Epidermal melanocyte (primary cell): Measurements from ENCODE around the gene AHNAK.

Source experiments
- DNase-seq: peaks from one replicate; pipeline ENCODE4 v3.0.0; 2011; ENCODE audit warnings: low spot score; ENCODE audit not compliant: insufficient read length

Gene AHNAK

GRCh38 chr11:62435846-62436660 lies 110.6 kb downstream of the AHNAK start:
- no peak for DNase-seq

GRCh38 chr11:62433904-62434276 lies 112.7 kb downstream of the AHNAK start:
- no peak for DNase-seq

GRCh38 chr11:62433141-62433903 lies 113.3 kb downstream of the AHNAK start:
- no peak for DNase-seq

- no peak for DNase-seq
Observed at GRCh38 chr11:62432695-62433094, 113.9 kb downstream of the AHNAK start.

GRCh38 chr11:62431171-62431901 lies 115.3 kb downstream of the AHNAK start:
- DNase-seq, result no peak

- no peak for DNase-seq
Observed at GRCh38 chr11:62430425-62430824, 116.2 kb downstream of the AHNAK start.

GRCh38 chr11:62428871-62429560 lies 117.6 kb downstream of the AHNAK start:
- no peak for DNase-seq

- no peak for DNase-seq
Observed at GRCh38 chr11:62427630-62428233, 118.9 kb downstream of the AHNAK start.

GRCh38 chr11:62423012-62423411 lies 123.6 kb downstream of the AHNAK start:
- no peak for DNase-seq

GRCh38 chr11:62421996-62422395 lies 124.6 kb downstream of the AHNAK start:
- DNase-seq, result no peak

- no peak for DNase-seq
Observed at GRCh38 chr11:62420882-62421281, 125.7 kb downstream of the AHNAK start.

- no peak for DNase-seq
Observed at GRCh38 chr11:62419943-62420342, 126.7 kb downstream of the AHNAK start.

GRCh38 chr11:62419314-62419929 lies 127.2 kb downstream of the AHNAK start:
- no peak for DNase-seq

GRCh38 chr11:62418733-62419132 lies 127.9 kb downstream of the AHNAK start, which contains the start of gene SCGB1A1:
Gene SCGB1A1 (plus strand): TSS chr11:62419033. CDS start chr11:62419096, 63 bp downstream.
- no peak for DNase-seq

- DNase-seq, result no peak
Observed at GRCh38 chr11:62418136-62418535, 128.5 kb downstream of the AHNAK start.

- DNase-seq, result no peak
Observed at GRCh38 chr11:62416596-62416995, 130.0 kb downstream of the AHNAK start.

GRCh38 chr11:62413060-62413696 lies 133.4 kb downstream of the AHNAK start:
- DNase-seq, result no peak

- DNase-seq, result no peak
Observed at GRCh38 chr11:62411524-62411923, 135.1 kb downstream of the AHNAK start.

GRCh38 chr11:62410972-62411371 lies 135.6 kb downstream of the AHNAK start:
- DNase-seq, result no peak

- DNase-seq, result no peak
Observed at GRCh38 chr11:62409831-62410230, 136.8 kb downstream of the AHNAK start.
